ENCODE data around the gene STX11. TPM values are rescaled to one million over a fixed set of nuclear protein-coding genes. Genes with fewer than 3 reads are reported as not detected.

STX11 gene
- polyA plus RNA-seq, 2 of the 4 experiments (the other 2 are of a cell fraction) = 0.36 to 0.78 TPM

GRCh38 chr6:144232832-144233230, 82.5 kb downstream of the STX11 start (continued):
- TF ChIP-seq BCL3 (IDR thresholded peaks at IDR 0.05) (no peak), HES2 (IDR thresholded peaks at IDR 0.05) (no peak), HOXB5 (CRISPR knock-in tag; IDR thresholded peaks at IDR 0.05) (no peak), KDM5A (IDR thresholded peaks at IDR 0.05) (no peak)

- FAIRE-seq = no peak
- Histone ChIP-seq H3K9me3 (0 out of 3 replicates have a peak, but pooled peaks cover 4% of the 10 kb centered on the region), H3K4me3 (no peak overlapping the region), H3K4me1 (no peaks in the 10 kb centered on the region), H3K4me2 (no peak overlapping the region), H3K27ac (no peak overlapping the region)
- TF ChIP-seq SMC3 (IDR thresholded peaks at IDR 0.05) = no peak
- TF ChIP-seq HEYL (CRISPR knock-in tag; IDR thresholded peaks at IDR 0.05) = no peak
- TF ChIP-seq HDAC2 (IDR thresholded peaks at IDR 0.05) = no peak
- no peak for DNase-seq (ENCODE audit: low read depth in 1 of 2, low spot score in 1 of 2)
- ATAC-seq = no peak
- ChIA-PET POLR2A (no interaction called here), CTCF (no interaction called here)
- WGBS (ENCODE audit: missing lambda C conversion rate) = 81% methylated on average over 3 of the region's 3 CpGs
Measured at GRCh38 chr6:144234399-144234798, 84.1 kb downstream of the STX11 start.

- H3K27ac ChIP-seq = no peak overlapping the region
- no peaks in the 10 kb centered on the region for H3K4me1 ChIP-seq
- no peak for ATAC-seq
- no peak overlapping the region for H3K4me3 ChIP-seq
- FAIRE-seq = no peak
- ChIA-PET CTCF (no interaction called here), POLR2A (no interaction called here)
- WGBS (ENCODE audit: missing lambda C conversion rate) = 73% methylated on average over 4 of the region's 4 CpGs
- 0 out of 3 replicates have a peak, but pooled peaks cover 4% of the 10 kb centered on the region for H3K9me3 ChIP-seq
- DNase-seq (ENCODE audit: low read depth in 1 of 2, low spot score in 1 of 2) = no peak
- no peak overlapping the region for H3K4me2 ChIP-seq
- TF ChIP-seq TFCP2L1 (CRISPR knock-in tag; IDR thresholded peaks at IDR 0.05) (no peak), PHF8 (IDR thresholded peaks at IDR 0.05; ENCODE audit: borderline replicate concordance, low read depth) (no peak), HMGXB4 (CRISPR knock-in tag; IDR thresholded peaks at IDR 0.05; ENCODE audit: borderline replicate concordance) (no peak), RFX5 (IDR thresholded peaks at IDR 0.05) (no peak), USF2 (IDR thresholded peaks at IDR 0.05) (no peak), ESRRA (IDR thresholded peaks at IDR 0.05; ENCODE audit: borderline replicate concordance, low read length) (no peak), FOSL2 (IDR thresholded peaks at IDR 0.05) (no peak), FOSL2 (CRISPR knock-in tag; IDR thresholded peaks at IDR 0.05) (no peak), REST (IDR thresholded peaks at IDR 0.05) (no peak), E2F6 (IDR thresholded peaks at IDR 0.05; ENCODE audit: borderline replicate concordance, low read depth) (no peak), BHLHE40 (IDR thresholded peaks at IDR 0.05; ENCODE audit: low read depth, low read length) (no peak), MAFK (IDR thresholded peaks at IDR 0.05; ENCODE audit: partially characterized antibody) (no peak), MAX (IDR thresholded peaks at IDR 0.05) (no peak), RAD21 (conservative IDR thresholded peaks at IDR 0.05 in 1 of 2, IDR thresholded peaks at IDR 0.05 in 1 of 2) (no peak), CTCF (IDR thresholded peaks at IDR 0.05) (no peak), PBX3 (IDR thresholded peaks at IDR 0.05) (no peak), JUN (IDR thresholded peaks at IDR 0.05) (no peak), RNF2 (IDR thresholded peaks at IDR 0.05; ENCODE audit: borderline replicate concordance, low read depth) (no peak)
Measured at GRCh38 chr6:144234935-144235334, 84.6 kb downstream of the STX11 start.

Measured in A549 (cell line).